Caco-2 (cell line): Measurements from ENCODE around the gene ADK. TPM values are rescaled to one million over a fixed set of nuclear protein-coding genes. Genes with fewer than 3 reads are reported as not detected.
"Not testable (repeated sequence)": the region's sequence is repeated elsewhere in the genome, so short reads cannot be mapped to it uniquely, and the experiment has no call there.

Experiments used
- BruUV-seq: library from RNA; stranded (reverse); fragments of 400-500 nt; replicated peaks from 2 replicates; lab custom pipeline; 2021; lab: Mats Ljungman, UMichigan
- CTCF ChIA-PET: fragments of 300-600 bp; sonication (Branson Sonifier 250); formaldehyde crosslinking; loops from one replicate; lab custom pipeline; 2022; ENCODE audit warnings: antibody characterized with exemption; lab: Charles Lee
- POLR2A ChIA-PET: fragments of 300-600 bp; sonication (Branson Sonifier 250); formaldehyde crosslinking; loops from one replicate; lab custom pipeline; 2022; ENCODE audit warnings: antibody characterized with exemption; lab: Charles Lee
- DNase-seq, 2 experiments: peaks; one replicate each; pipeline versions ENCODE4 v3.0.0 to v3.0.0-alpha.2; 2020 to 2022
- H3K27me3 ChIP-seq: replicated peaks from 2 replicates; pipeline ENCODE4 v1.6.0; 2011; ENCODE audit warnings: low read length; ENCODE audit not compliant: control insufficient read depth, insufficient read depth
- H3K36me3 ChIP-seq: 2 replicates; pipeline ENCODE4 v1.5.1; 2011; ENCODE audit warnings: low read length; ENCODE audit not compliant: control insufficient read depth, insufficient read depth
- H3K4me1 ChIP-seq: fragments of 250-450 bp; sonication (Bioruptor Pico); 2 replicates; pipeline ENCODE4 v1.5.1; 2020; ENCODE audit warnings: mild to moderate bottlenecking
- H3K4me3 ChIP-seq: 2 replicates; pipeline ENCODE4 v1.5.1; 2011; ENCODE audit warnings: low read depth, mild to moderate bottlenecking, control low read depth, low read length
- H3K9me3 ChIP-seq: fragments of 250-450 bp; sonication (Bioruptor Pico); 2 replicates; pipeline ENCODE4 v1.5.1; 2020; ENCODE audit warnings: mild to moderate bottlenecking, moderate library complexity
- H3K27ac Mint-ChIP-seq: one replicate; pipeline ENCODE4 v1.8.0; 2022; ENCODE audit warnings: mixed read lengths; ENCODE audit not compliant: unreplicated experiment
- H3K27me3 Mint-ChIP-seq: one replicate; pipeline ENCODE4 v1.8.0; 2022; ENCODE audit warnings: mixed read lengths; ENCODE audit not compliant: insufficient read depth, unreplicated experiment
- H3K36me3 Mint-ChIP-seq: one replicate; pipeline ENCODE4 v1.8.0; 2022; ENCODE audit warnings: mild to moderate bottlenecking, mixed read lengths; ENCODE audit not compliant: insufficient read depth, unreplicated experiment
- H3K4me1 Mint-ChIP-seq: one replicate; pipeline ENCODE4 v1.8.0; 2022; ENCODE audit warnings: low read depth, mixed read lengths; ENCODE audit not compliant: unreplicated experiment
- H3K4me3 Mint-ChIP-seq: one replicate; pipeline ENCODE4 v1.8.0; 2022; ENCODE audit warnings: mild to moderate bottlenecking, moderate library complexity, mixed read lengths; ENCODE audit not compliant: unreplicated experiment
- H3K9me3 Mint-ChIP-seq: one replicate; pipeline ENCODE4 v1.8.0; 2022; ENCODE audit warnings: mixed read lengths; ENCODE audit not compliant: unreplicated experiment
- intact Hi-C: fragments of 100-400 bp; cut with micrococcal nuclease; formaldehyde crosslinking; loops from one replicate; pipeline ENCODE4 v1.10.0; 2022; ENCODE audit not compliant: unreplicated experiment
- total RNA-seq: library from RNA; stranded (reverse); gene quantifications from 2 replicates; pipeline ENCODE4 v1.2.3, GENCODE V29; 2022
- TF ChIP-seq, protein P1 (sequence below), 2 experiments: fragments of 200-600 bp in 1 of 2; IDR thresholded peaks; 1 replicate in 1 of 2; 2 replicates in 1 of 2; pipeline versions ENCODE4 v1.5.1 to v1.8.0; 2011 to 2022; ENCODE audit warnings: antibody characterized with exemption in 1 of 2, control low read depth in 1 of 2, inconsistent platforms in 1 of 2, low read depth in 1 of 2, low read length in 1 of 2, mild to moderate bottlenecking in 1 of 2, moderate library complexity in 1 of 2; ENCODE audit not compliant: insufficient read depth in 1 of 2, severe bottlenecking in 1 of 2, unreplicated experiment in 1 of 2

ADK gene
- total RNA-seq, 1 experiment from 2014 or later, result 105 TPM

DNA sequence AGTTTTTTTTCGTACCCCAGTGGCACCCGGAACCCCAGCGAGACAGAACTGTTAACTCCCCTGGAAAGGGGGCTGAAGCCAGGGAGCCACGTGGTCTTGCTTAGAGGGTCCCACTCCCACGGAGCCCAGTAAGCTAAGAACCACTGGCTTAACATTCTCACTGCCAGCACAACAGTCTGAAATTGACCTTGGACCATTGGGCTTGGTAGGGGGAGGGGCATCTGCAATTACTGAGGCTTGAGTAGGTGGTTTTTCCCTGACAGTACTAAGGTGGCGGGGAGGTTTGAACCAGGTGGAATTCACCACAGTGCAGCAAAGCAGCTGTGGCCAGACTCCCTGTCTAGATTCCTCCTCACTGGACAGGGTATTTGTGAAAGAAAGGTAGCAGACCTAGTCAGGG lies 196.5 kb downstream of the ADK start:
- Histone ChIP-seq H3K27me3 (no peaks in the 10 kb centered on the region), H3K4me3 (no peak overlapping the region), H3K4me1 (no peaks in the 10 kb centered on the region), H3K36me3 (no peaks in the 10 kb centered on the region; the same call in 1 of the 2 replicates), H3K9me3 (peaks cover 19% of the 10 kb centered on the region)
- Mint-ChIP-seq H3K27me3 (no peaks in the 10 kb centered on the region), H3K36me3 (peaks cover 51% of the 10 kb centered on the region), H3K9me3 (peaks cover 13% of the 10 kb centered on the region), H3K4me3 (no peak overlapping the region), H3K27ac (no peak overlapping the region), H3K4me1 (peaks cover 8% of the 10 kb centered on the region)
- BruUV-seq, result no TSS peak
- POLR2A ChIA-PET, result no interaction called here
- CTCF ChIA-PET, result no interaction called here
- intact Hi-C loops, result no loop called here
- no peak for DNase-seq
- TF ChIP-seq, protein P1, sequence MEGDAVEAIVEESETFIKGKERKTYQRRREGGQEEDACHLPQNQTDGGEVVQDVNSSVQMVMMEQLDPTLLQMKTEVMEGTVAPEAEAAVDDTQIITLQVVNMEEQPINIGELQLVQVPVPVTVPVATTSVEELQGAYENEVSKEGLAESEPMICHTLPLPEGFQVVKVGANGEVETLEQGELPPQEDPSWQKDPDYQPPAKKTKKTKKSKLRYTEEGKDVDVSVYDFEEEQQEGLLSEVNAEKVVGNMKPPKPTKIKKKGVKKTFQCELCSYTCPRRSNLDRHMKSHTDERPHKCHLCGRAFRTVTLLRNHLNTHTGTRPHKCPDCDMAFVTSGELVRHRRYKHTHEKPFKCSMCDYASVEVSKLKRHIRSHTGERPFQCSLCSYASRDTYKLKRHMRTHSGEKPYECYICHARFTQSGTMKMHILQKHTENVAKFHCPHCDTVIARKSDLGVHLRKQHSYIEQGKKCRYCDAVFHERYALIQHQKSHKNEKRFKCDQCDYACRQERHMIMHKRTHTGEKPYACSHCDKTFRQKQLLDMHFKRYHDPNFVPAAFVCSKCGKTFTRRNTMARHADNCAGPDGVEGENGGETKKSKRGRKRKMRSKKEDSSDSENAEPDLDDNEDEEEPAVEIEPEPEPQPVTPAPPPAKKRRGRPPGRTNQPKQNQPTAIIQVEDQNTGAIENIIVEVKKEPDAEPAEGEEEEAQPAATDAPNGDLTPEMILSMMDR (IDR thresholded peaks at IDR 0.05; ENCODE audit: insufficient read depth in 1 of 2, low read depth in 1 of 2, low read length in 1 of 2, severe bottlenecking in 1 of 2, unreplicated experiment in 1 of 2), result no peak

DNA sequence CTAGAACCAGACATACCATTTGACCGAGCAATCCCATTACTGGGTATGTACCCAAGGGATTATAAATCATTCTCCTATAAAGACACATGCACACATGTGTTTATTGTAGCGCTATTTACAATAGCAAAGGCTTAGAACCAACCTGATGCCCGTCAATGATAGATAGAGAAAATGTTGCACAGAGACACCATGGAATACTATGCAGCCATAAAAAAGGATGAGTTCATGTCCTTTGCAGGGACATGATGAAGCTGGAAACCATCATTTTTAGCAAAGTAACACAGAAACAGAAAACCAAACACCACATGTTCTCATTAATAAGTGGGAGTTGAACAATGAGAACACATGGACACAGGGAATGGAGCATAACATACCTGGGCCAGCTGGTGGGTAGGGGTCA lies 202.0 kb downstream of the ADK start:
- intact Hi-C loops, H3K27me3 Mint-ChIP-seq, H3K4me1 Mint-ChIP-seq, BruUV-seq, H3K4me1 ChIP-seq, H3K27me3 ChIP-seq, H3K4me3 Mint-ChIP-seq, H3K9me3 Mint-ChIP-seq, H3K4me3 ChIP-seq, CTCF ChIA-PET, H3K27ac Mint-ChIP-seq, H3K9me3 ChIP-seq, DNase-seq, POLR2A ChIA-PET, H3K36me3 ChIP-seq: not testable (repeated sequence)
- peaks cover 35% of the 10 kb centered on the region for H3K36me3 Mint-ChIP-seq

DNA sequence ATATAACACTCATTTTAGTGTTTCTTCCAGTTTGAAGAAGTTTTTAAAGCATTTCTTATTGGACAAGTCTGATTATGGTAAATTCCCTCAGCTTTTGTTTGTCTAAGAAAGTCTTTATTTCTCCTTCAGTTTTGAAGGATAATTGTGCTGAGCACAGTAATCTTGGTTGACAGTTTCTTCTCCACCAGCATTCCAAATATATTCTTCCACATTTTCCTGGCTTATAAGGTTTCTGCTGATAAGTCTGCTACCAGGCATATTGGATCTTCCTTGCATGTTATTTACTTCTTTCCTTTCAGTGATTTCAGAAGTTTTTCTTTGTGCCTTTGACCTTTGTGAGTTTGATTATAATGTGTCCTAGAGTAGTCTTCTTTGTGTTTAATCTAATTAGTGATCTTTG lies 210.7 kb downstream of the ADK start:
- Mint-ChIP-seq H3K4me1 (peaks cover 20% of the 10 kb centered on the region), H3K9me3 (peaks cover 34% of the 10 kb centered on the region), H3K4me3 (no peak overlapping the region), H3K27me3 (no peaks in the 10 kb centered on the region), H3K27ac (no peak overlapping the region), H3K36me3 (peaks cover 11% of the 10 kb centered on the region)
- Histone ChIP-seq H3K36me3 (no peaks in the 10 kb centered on the region), H3K27me3 (no peaks in the 10 kb centered on the region), H3K4me3 (no peak overlapping the region), H3K4me1 (peaks cover 13% of the 10 kb centered on the region), H3K9me3 (no peaks in the 10 kb centered on the region)
- no peak for DNase-seq
- BruUV-seq, result no TSS peak
- ChIA-PET CTCF (no interaction called here), POLR2A (no interaction called here)
- intact Hi-C loops, result no loop called here
- TF ChIP-seq, protein P1 (IDR thresholded peaks at IDR 0.05; ENCODE audit: insufficient read depth in 1 of 2, low read depth in 1 of 2, low read length in 1 of 2, severe bottlenecking in 1 of 2, unreplicated experiment in 1 of 2), result no peak

DNA sequence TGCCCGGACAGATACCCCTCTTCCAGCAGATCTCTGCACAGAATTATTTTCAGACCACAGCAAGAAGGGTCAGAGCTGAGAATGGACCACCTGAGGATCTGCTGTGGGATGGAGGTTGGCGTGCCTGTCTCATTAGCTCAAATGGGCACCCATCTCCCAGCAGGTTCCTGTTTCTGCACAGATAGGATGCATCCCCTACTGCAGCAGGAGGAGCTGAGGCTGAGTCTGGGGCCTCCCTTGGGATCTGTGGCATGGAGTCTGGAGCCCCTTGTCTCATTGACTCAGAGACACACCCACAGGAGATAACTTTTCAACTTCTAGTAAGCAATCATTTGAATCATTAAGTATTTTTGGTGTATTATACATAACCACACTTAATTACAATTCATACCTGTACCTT lies 212.7 kb downstream of the ADK start:
- POLR2A ChIA-PET, result no interaction called here
- H3K27me3 Mint-ChIP-seq, result no peaks in the 10 kb centered on the region
- DNase-seq, result no peak
- peaks cover 20% of the 10 kb centered on the region for H3K4me1 Mint-ChIP-seq
- peaks cover 34% of the 10 kb centered on the region for H3K9me3 Mint-ChIP-seq
- H3K36me3 Mint-ChIP-seq, result peaks cover 12% of the 10 kb centered on the region
- Histone ChIP-seq H3K9me3 (no peaks in the 10 kb centered on the region), H3K4me1 (peaks cover 13% of the 10 kb centered on the region), H3K27me3 (no peaks in the 10 kb centered on the region), H3K4me3 (no peak overlapping the region), H3K36me3 (no peaks in the 10 kb centered on the region)
- H3K27ac Mint-ChIP-seq, result no peak overlapping the region
- CTCF ChIA-PET, result no interaction called here
- intact Hi-C loops, result no loop called here
- H3K4me3 Mint-ChIP-seq, result no peak overlapping the region
- BruUV-seq, result no TSS peak
- TF ChIP-seq, protein P1 (IDR thresholded peaks at IDR 0.05; ENCODE audit: insufficient read depth in 1 of 2, low read depth in 1 of 2, low read length in 1 of 2, severe bottlenecking in 1 of 2, unreplicated experiment in 1 of 2), result no peak
